Stimulated activated naive CD8-positive, alpha-beta T cell treated with anti-CD3 and anti-CD28 coated beads, Interleukin-15, Interleukin-2, amounts not matched to agents 100 ng/mL and 50 ng/mL, for 24 hours (primary cell): ENCODE results near the gene GPR3.
"Not testable (repeated sequence)": the region's sequence is repeated elsewhere in the genome, so short reads cannot be mapped to it uniquely, and the experiment has no call there.

Source experiments
- H3K27ac Mint-ChIP-seq: one replicate; pipeline ENCODE4 v1.8.0; 2021; ENCODE audit warnings: mild to moderate bottlenecking, mixed read lengths
- H3K27me3 Mint-ChIP-seq: one replicate; pipeline ENCODE4 v1.8.0; 2021; ENCODE audit warnings: mixed read lengths
- H3K36me3 Mint-ChIP-seq: one replicate; pipeline ENCODE4 v1.8.0; 2021; ENCODE audit warnings: low read depth, mixed read lengths
- H3K4me1 Mint-ChIP-seq: one replicate; pipeline ENCODE4 v1.8.0; 2021; ENCODE audit warnings: low read depth, mixed read lengths
- H3K4me3 Mint-ChIP-seq: one replicate; pipeline ENCODE4 v1.8.0; 2021; ENCODE audit warnings: mild to moderate bottlenecking, mixed read lengths
- H3K9me3 Mint-ChIP-seq: one replicate; pipeline ENCODE4 v1.8.0; 2021; ENCODE audit warnings: mixed read lengths

GPR3 gene

GRCh38 chr1:27398405-27399149 lies 6.2 kb downstream of the GPR3 start:
- Mint-ChIP-seq H3K36me3 (no peaks in the 10 kb centered on the region), H3K27me3 (no peaks in the 10 kb centered on the region), H3K4me1 (peaks cover 28% of the 10 kb centered on the region), H3K27ac (no peak overlapping the region), H3K4me3 (no peak overlapping the region), H3K9me3 (no peaks in the 10 kb centered on the region)

- H3K4me1 Mint-ChIP-seq, result peaks cover 34% of the 10 kb centered on the region
- no peak overlapping the region for H3K27ac Mint-ChIP-seq
- no peaks in the 10 kb centered on the region for H3K27me3 Mint-ChIP-seq
- no peaks in the 10 kb centered on the region for H3K9me3 Mint-ChIP-seq
- no peak overlapping the region for H3K4me3 Mint-ChIP-seq
- H3K36me3 Mint-ChIP-seq, result no peaks in the 10 kb centered on the region
Observed at GRCh38 chr1:27399251-27400025, 7.0 kb downstream of the GPR3 start.

GRCh38 chr1:27400082-27400962 lies 7.9 kb downstream of the GPR3 start:
- no peaks in the 10 kb centered on the region for H3K9me3 Mint-ChIP-seq
- H3K4me1 Mint-ChIP-seq, result peaks cover 32% of the 10 kb centered on the region
- no peaks in the 10 kb centered on the region for H3K36me3 Mint-ChIP-seq
- no peak overlapping the region for H3K4me3 Mint-ChIP-seq
- H3K27me3 Mint-ChIP-seq, result no peaks in the 10 kb centered on the region
- H3K27ac Mint-ChIP-seq, result no peak overlapping the region

GRCh38 chr1:27400963-27401341 lies 8.5 kb downstream of the GPR3 start:
- H3K4me3 Mint-ChIP-seq, result no peak overlapping the region
- no peak overlapping the region for H3K27ac Mint-ChIP-seq
- no peaks in the 10 kb centered on the region for H3K27me3 Mint-ChIP-seq
- H3K9me3 Mint-ChIP-seq, result no peaks in the 10 kb centered on the region
- H3K4me1 Mint-ChIP-seq, result peaks cover 32% of the 10 kb centered on the region
- H3K36me3 Mint-ChIP-seq, result no peaks in the 10 kb centered on the region

DNA sequence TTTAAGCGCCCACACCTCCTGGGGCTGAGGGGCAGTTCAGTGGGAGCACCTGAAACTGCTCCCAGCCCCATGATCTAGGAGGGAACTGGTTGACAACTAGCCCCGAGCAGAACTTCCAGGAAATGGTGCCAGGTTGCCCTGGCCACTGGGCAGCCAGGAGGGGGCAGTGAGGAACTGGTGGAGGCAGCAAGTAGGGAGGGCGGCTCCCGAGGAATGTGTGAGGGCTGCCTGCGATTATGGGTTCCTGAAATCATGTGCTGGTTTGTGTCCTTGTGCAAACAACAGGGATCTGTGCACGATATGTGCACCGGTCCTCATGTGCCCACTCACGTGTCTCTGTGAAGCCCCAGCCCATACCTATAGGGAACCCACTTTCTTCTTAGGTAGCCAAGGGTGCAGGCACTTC lies 9.9 kb downstream of the GPR3 start:
- Mint-ChIP-seq H3K4me3 (no peak overlapping the region), H3K36me3 (peaks cover 2% of the 10 kb centered on the region), H3K27me3 (no peaks in the 10 kb centered on the region), H3K4me1 (peaks cover 32% of the 10 kb centered on the region), H3K27ac (no peak overlapping the region), H3K9me3 (no peaks in the 10 kb centered on the region)

- H3K36me3 Mint-ChIP-seq, result peaks cover 3% of the 10 kb centered on the region
- H3K4me3 Mint-ChIP-seq, result peak overlapping the region; percentile 43
- H3K4me1 Mint-ChIP-seq, result peaks cover 32% of the 10 kb centered on the region
- H3K27ac Mint-ChIP-seq, result peak overlapping the region; percentile 50
- H3K27me3 Mint-ChIP-seq, result no peaks in the 10 kb centered on the region
- no peaks in the 10 kb centered on the region for H3K9me3 Mint-ChIP-seq
Observed at GRCh38 chr1:27403065-27403726, 10.8 kb downstream of the GPR3 start.

DNA sequence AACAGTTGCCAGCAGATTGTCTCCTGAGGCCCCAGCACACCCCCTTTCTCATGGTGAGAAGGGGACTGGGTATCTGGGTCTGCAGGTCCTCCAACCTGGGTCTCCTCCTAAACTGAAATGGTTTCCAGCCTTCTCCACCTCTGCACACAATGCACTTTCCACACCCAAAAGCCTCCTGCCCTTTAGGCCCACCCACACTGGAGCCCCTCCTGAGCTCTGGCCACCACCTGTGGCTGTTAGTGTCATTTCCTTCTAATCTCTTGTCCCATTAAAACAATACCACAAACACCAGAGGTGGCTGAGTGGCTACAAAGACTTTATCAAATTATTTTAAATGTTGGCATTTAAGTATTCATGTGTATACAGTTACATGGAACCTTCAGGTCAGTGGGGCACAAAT lies 11.5 kb downstream of the GPR3 start:
- H3K27ac Mint-ChIP-seq, result peak overlapping the region; percentile 50
- no peaks in the 10 kb centered on the region for H3K27me3 Mint-ChIP-seq
- no peaks in the 10 kb centered on the region for H3K9me3 Mint-ChIP-seq
- H3K4me1 Mint-ChIP-seq, result peaks cover 32% of the 10 kb centered on the region
- H3K36me3 Mint-ChIP-seq, result peaks cover 3% of the 10 kb centered on the region
- no peak overlapping the region for H3K4me3 Mint-ChIP-seq

GRCh38 chr1:27405074-27405473 lies 12.7 kb downstream of the GPR3 start:
- no peaks in the 10 kb centered on the region for H3K9me3 Mint-ChIP-seq
- H3K4me1 Mint-ChIP-seq, result peaks cover 32% of the 10 kb centered on the region
- H3K27ac Mint-ChIP-seq, result no peak overlapping the region
- H3K27me3 Mint-ChIP-seq, result no peaks in the 10 kb centered on the region
- peaks cover 6% of the 10 kb centered on the region for H3K36me3 Mint-ChIP-seq
- no peak overlapping the region for H3K4me3 Mint-ChIP-seq

DNA sequence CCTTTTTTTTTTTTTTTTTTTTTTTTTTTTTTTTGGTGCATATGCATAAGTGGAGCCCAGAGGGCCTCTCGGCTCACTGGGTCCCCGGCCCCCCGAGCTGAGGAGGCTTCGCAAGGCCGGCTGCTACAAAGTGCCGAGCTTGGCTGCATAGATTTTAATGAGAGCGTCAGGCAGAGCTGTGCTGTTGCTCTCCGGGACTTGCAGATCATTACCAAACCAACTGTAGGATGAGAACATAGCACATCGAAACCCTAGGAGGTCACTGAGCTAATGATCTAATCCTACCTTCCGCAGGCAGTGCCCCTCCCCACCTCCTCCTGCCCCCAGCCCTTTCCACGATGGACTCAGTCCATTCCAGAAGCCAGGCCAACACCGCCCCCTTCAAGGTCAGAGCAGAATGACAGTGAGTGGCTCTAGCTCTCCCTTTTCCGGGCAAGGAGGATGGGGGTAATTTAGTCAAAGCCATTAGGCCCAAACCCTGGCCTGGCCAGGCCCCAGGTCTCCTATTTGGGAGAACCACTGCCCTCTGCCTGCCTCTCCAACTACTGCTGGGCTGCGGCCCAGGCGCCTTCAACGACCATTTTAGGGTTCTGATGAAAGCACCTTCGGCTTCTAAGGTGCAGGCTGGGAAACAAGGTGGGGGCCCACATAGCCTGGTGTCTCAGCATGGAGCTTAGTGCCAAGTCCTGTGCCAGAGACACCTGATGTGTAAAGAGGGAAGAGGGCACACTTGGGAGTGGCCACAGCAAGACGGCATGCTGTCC lies 13.4 kb downstream of the GPR3 start:
- H3K4me3 Mint-ChIP-seq, H3K9me3 Mint-ChIP-seq, H3K27me3 Mint-ChIP-seq, H3K36me3 Mint-ChIP-seq: not testable (repeated sequence)
- Mint-ChIP-seq H3K27ac (peak overlapping the region; percentile 67), H3K4me1 (peaks cover 32% of the 10 kb centered on the region)

- peak overlapping the region; percentile 67 for H3K27ac Mint-ChIP-seq
- peaks cover 14% of the 10 kb centered on the region for H3K36me3 Mint-ChIP-seq
- no peaks in the 10 kb centered on the region for H3K27me3 Mint-ChIP-seq
- H3K4me1 Mint-ChIP-seq, result peaks cover 32% of the 10 kb centered on the region
- H3K4me3 Mint-ChIP-seq, result no peak overlapping the region
- H3K9me3 Mint-ChIP-seq, result no peaks in the 10 kb centered on the region
Observed at GRCh38 chr1:27406362-27406680, 13.9 kb downstream of the GPR3 start.

- H3K4me1 Mint-ChIP-seq, result peaks cover 28% of the 10 kb centered on the region
- H3K4me3 Mint-ChIP-seq, H3K9me3 Mint-ChIP-seq, H3K27ac Mint-ChIP-seq, H3K27me3 Mint-ChIP-seq: not testable (repeated sequence)
- peaks cover 15% of the 10 kb centered on the region for H3K36me3 Mint-ChIP-seq
Observed at GRCh38 chr1:27406791-27407190, 14.4 kb downstream of the GPR3 start.

GRCh38 chr1:27408151-27408550 lies 15.7 kb downstream of the GPR3 start:
- Mint-ChIP-seq H3K27ac (no peak overlapping the region), H3K4me1 (peaks cover 15% of the 10 kb centered on the region), H3K9me3 (no peaks in the 10 kb centered on the region), H3K27me3 (no peaks in the 10 kb centered on the region), H3K4me3 (no peak overlapping the region), H3K36me3 (peaks cover 26% of the 10 kb centered on the region)

- Mint-ChIP-seq H3K9me3 (no peaks in the 10 kb centered on the region), H3K27me3 (no peaks in the 10 kb centered on the region), H3K36me3 (peaks cover 41% of the 10 kb centered on the region), H3K4me3 (no peak overlapping the region), H3K27ac (no peak overlapping the region), H3K4me1 (no peaks in the 10 kb centered on the region)
Observed at GRCh38 chr1:27409669-27410068, 17.2 kb downstream of the GPR3 start.

DNA sequence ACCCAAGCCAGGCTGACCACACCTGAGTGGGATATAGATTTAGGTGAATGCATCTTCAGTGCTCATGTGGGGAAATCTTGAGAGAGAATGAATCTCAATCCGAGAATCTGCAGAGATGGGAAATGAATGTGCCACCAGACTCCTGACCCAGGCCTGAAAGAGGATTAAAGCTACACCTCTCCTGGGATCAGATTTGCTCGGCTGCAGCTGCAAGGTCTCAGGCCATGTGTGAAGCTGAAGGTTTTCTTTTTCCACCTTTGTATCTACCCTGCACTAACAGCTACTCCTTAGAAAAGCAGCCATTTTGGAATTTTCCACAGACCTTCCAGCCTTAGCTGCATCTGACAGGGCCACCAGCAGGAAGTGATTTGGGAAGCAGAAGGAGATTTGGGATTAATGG lies 18.3 kb downstream of the GPR3 start:
- Mint-ChIP-seq H3K36me3 (peaks cover 52% of the 10 kb centered on the region), H3K4me1 (no peaks in the 10 kb centered on the region), H3K9me3 (no peaks in the 10 kb centered on the region), H3K4me3 (no peak overlapping the region), H3K27ac (peak overlapping the region; percentile 33), H3K27me3 (no peaks in the 10 kb centered on the region)
